22Rv1 (cell line): Measurements from ENCODE around the gene TWIST2.

Source experiments
- CTCF ChIP-seq: fragments of 450-650 bp; IDR thresholded peaks from 2 replicates; pipeline ENCODE4 v1.5.1; 2017; ENCODE audit warnings: mild to moderate bottlenecking
- ZFX ChIP-seq: fragments of 450-650 bp; IDR thresholded peaks from 2 replicates; pipeline ENCODE4 v1.6.1; 2017; ENCODE audit warnings: antibody characterized with exemption, borderline replicate concordance

DNA sequence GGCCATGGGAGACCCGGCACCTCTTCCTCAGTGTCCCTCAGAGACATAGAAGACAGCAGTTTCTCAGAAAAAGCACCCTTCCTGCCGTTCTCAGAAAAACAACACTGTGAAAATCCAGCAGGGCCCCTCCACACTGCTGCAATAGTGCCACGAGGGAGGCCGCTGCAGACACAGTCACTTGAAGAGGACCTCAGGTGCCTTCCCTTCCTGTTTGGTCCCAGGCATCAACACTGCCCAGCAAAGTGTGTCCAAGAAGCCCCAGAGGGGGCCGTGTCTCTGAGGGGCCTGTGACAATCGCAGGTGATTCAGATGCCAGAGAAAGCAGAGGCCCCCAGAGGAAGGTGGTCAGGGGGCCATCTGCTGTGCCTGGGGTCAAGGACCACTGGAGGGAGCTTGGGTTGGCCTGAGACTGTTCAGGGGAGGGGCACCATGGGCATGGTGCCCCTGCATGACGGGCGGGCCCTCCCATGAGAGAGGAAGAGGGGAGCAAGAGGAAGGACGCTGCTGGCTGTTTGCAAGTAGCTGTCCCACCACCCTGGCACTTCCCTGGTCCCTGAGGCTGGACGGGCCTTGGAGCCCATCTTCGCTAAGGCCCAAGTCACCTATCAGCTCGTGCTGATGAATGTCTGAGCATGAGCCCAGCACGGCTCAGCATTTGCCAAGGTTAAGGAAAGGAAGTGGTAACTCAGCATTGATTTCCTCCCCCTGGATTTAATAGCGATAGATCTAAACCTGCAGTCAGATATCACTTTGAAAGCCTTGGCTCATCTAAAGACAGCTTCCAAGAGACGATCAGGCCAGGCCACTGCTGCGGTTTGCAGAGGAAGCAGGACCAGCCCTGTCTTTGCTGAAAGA, 9.1 kb downstream of the TWIST2 start:
- TF ChIP-seq CTCF (no peak), ZFX (no peak)
